ENCODE measurements around the gene OXER1.

OXER1 gene

GRCh38 chr2:42799881-42800280, 35.9 kb upstream of the OXER1 start:
- TF ChIP-seq, protein P1, sequence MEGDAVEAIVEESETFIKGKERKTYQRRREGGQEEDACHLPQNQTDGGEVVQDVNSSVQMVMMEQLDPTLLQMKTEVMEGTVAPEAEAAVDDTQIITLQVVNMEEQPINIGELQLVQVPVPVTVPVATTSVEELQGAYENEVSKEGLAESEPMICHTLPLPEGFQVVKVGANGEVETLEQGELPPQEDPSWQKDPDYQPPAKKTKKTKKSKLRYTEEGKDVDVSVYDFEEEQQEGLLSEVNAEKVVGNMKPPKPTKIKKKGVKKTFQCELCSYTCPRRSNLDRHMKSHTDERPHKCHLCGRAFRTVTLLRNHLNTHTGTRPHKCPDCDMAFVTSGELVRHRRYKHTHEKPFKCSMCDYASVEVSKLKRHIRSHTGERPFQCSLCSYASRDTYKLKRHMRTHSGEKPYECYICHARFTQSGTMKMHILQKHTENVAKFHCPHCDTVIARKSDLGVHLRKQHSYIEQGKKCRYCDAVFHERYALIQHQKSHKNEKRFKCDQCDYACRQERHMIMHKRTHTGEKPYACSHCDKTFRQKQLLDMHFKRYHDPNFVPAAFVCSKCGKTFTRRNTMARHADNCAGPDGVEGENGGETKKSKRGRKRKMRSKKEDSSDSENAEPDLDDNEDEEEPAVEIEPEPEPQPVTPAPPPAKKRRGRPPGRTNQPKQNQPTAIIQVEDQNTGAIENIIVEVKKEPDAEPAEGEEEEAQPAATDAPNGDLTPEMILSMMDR (IDR thresholded peaks at IDR 0.05) = no peak

GRCh38 chr2:42797281-42797680, 33.3 kb upstream of the OXER1 start:
- TF ChIP-seq, protein P1 (IDR thresholded peaks at IDR 0.05) = no peak

GRCh38 chr2:42796427-42797248, 32.7 kb upstream of the OXER1 start:
- TF ChIP-seq, protein P1 (IDR thresholded peaks at IDR 0.05) = no peak

DNA sequence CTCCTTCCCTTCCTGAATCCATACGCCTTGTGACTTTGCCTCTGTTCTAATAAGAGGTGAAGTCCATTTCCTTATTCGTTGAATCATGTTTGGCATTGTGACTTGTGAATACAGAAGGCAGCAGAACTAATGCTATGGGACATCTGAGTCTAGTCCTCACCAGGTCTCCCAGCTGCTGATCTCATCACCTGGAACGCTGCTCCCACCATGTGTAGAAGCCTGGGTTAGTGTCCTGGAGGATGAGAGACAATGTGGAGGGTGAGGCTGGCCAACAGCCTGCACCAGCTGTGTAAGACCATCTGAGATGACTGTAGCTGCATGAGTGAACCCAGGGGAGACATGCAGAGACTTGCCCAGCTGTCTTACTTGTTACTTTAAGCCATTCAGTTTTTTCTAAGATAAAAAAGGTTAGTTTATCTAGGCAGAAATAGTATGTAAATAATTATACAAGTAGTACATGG, 31.9 kb upstream of the OXER1 start:
- TF ChIP-seq, protein P1 (IDR thresholded peaks at IDR 0.05) = no peak

DNA sequence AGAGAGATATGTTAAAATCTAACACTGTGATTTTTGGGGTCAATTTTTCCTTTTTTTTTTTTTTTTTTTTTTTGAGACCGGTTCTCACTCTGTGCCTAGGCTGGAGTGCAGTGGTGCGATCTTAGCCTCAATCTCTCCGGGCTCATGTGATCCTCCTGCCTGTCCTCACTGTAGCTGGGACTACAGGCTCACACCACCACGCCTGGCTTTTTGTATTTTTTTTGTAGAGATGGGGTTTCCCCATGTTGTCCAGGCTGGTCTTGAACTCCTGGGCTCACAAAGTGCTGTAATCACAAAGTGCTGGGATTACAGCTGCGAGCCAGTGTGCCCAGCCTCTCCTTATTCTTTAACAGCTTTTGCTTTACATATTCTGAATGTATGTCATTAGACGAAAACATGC, 31.3 kb upstream of the OXER1 start:
- TF ChIP-seq, protein P1 (IDR thresholded peaks at IDR 0.05) = no peak

- TF ChIP-seq, protein P1 (IDR thresholded peaks at IDR 0.05) = no peak
These were observed 30.5 kb upstream of the OXER1 start for GRCh38 chr2:42794271-42795046.

DNA sequence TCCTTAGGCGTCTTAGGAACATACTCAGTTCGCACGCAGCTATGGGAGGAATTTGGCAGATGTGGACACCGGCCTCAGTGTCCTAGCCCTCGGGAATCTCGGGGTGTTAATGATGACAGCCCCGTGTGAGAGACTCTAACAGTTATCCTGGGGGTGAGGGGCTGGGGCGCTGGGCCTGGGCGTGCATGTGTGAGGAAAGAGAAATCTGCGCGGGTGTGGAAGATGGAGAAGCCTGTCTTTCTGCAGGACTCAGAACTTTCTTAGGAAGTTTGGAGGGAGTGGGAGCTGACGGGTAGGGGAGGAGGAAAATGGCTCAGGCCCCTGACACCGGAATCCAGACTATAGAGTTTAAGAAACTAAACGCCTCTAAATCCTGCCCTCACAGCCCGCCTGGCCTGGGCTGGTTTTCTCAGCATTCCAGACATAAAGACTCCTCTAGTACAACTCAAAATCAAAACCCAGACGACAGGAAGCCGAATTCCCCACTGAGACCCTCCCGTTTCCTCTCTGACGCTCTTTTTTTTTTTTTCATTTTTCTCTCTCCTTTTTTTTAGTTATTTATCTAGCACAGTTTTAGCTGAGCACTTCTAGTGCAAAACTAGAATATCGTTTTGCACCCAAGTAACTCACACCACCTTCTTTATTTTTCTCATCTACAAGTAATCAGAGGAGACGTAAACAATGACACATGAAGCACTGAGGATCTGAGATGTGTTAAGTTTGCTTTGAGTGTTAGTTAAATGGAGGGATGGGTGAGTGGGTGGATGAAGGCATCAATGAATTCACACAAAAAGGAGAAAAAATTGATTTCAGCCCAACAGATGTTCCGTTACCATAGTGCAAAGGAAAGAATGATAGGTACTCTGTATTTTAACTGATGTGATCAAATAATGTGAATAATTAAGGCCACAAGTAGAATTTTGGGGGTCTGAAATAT, 29.7 kb upstream of the OXER1 start:
- TF ChIP-seq, protein P1 (IDR thresholded peaks at IDR 0.05) = no peak

Measured in LNCAP (cell line).